ENCODE results near the gene ULK4. TPM values are rescaled to one million over a fixed set of nuclear protein-coding genes. Genes with fewer than 3 reads are reported as not detected.
"Not testable (repeated sequence)": the region's sequence is repeated elsewhere in the genome, so short reads cannot be mapped to it uniquely, and the experiment has no call there.

The ULK4 gene
- total RNA-seq, 1 donor from 2014 or later, result 5.1 TPM

- intact Hi-C loops (cut with DNase I), result no loop called here
- no peak for DNase-seq (ENCODE audit: low spot score)
Measured at GRCh38 chr3:41430886-41431285, 531.0 kb downstream of the ULK4 start.

GRCh38 chr3:41430391-41430790 lies 531.5 kb downstream of the ULK4 start:
- intact Hi-C loops (cut with DNase I), result no loop called here
- no peak for DNase-seq (ENCODE audit: low spot score)

- intact Hi-C loops (cut with DNase I), result no loop called here
- no peak for DNase-seq (ENCODE audit: low spot score)
Measured at GRCh38 chr3:41426485-41426884, 535.4 kb downstream of the ULK4 start.

GRCh38 chr3:41424543-41425300 lies 537.2 kb downstream of the ULK4 start:
- no peak for DNase-seq (ENCODE audit: low spot score)
- intact Hi-C loops (cut with DNase I), result no loop called here

GRCh38 chr3:41419809-41420208 lies 542.1 kb downstream of the ULK4 start:
- DNase-seq (ENCODE audit: low spot score), result no peak
- intact Hi-C loops (cut with DNase I), result no loop called here

GRCh38 chr3:41418961-41419691 lies 542.8 kb downstream of the ULK4 start:
- no peak for DNase-seq (ENCODE audit: low spot score)
- intact Hi-C loops (cut with DNase I), result no loop called here

- DNase-seq (ENCODE audit: low spot score), result no peak
- intact Hi-C loops (cut with DNase I), result no loop called here
Measured at GRCh38 chr3:41417574-41417973, 544.3 kb downstream of the ULK4 start.

- DNase-seq (ENCODE audit: low spot score), result no peak
- intact Hi-C loops (cut with DNase I), result no loop called here
Measured at GRCh38 chr3:41411065-41411464, 550.8 kb downstream of the ULK4 start.

GRCh38 chr3:41405466-41405865 lies 556.4 kb downstream of the ULK4 start:
- intact Hi-C loops (cut with DNase I), result no loop called here
- no peak for DNase-seq (ENCODE audit: low spot score)

GRCh38 chr3:41404582-41404981 lies 557.3 kb downstream of the ULK4 start:
- intact Hi-C loops (cut with DNase I), result no loop called here
- DNase-seq (ENCODE audit: low spot score), result no peak

- intact Hi-C loops (cut with DNase I), result no loop called here
- no peak for DNase-seq (ENCODE audit: low spot score)
Measured at GRCh38 chr3:41394896-41395295, 567.0 kb downstream of the ULK4 start.

- intact Hi-C loops (cut with DNase I); DNase-seq (ENCODE audit: low spot score): not testable (repeated sequence)
Measured at GRCh38 chr3:41370765-41371535, 591.0 kb downstream of the ULK4 start.

- intact Hi-C loops (cut with DNase I), result no loop called here
- DNase-seq (ENCODE audit: low spot score), result no peak
Measured at GRCh38 chr3:41370307-41370706, 591.6 kb downstream of the ULK4 start.

- no peak for DNase-seq (ENCODE audit: low spot score)
- intact Hi-C loops (cut with DNase I), result no loop called here
Measured at GRCh38 chr3:41369838-41370237, 592.1 kb downstream of the ULK4 start.

GRCh38 chr3:41365973-41366372 lies 595.9 kb downstream of the ULK4 start:
- DNase-seq (ENCODE audit: low spot score), result no peak
- intact Hi-C loops (cut with DNase I), result no loop called here

GRCh38 chr3:41364736-41365135 lies 597.2 kb downstream of the ULK4 start:
- DNase-seq (ENCODE audit: low spot score), result no peak
- intact Hi-C loops (cut with DNase I), result no loop called here

GRCh38 chr3:41363830-41364523 lies 597.9 kb downstream of the ULK4 start:
- intact Hi-C loops (cut with DNase I), result no loop called here
- no peak for DNase-seq (ENCODE audit: low spot score)

- no peak for DNase-seq (ENCODE audit: low spot score)
- intact Hi-C loops (cut with DNase I), result no loop called here
Measured at GRCh38 chr3:41362638-41363559, 599.0 kb downstream of the ULK4 start.

GRCh38 chr3:41357271-41357670 lies 604.6 kb downstream of the ULK4 start:
- intact Hi-C loops (cut with DNase I), result no loop called here

More at GRCh38 chr3:41357271-41357670, 604.6 kb downstream of the ULK4 start:
- DNase-seq (ENCODE audit: low spot score), result no peak
